ENCODE data around the gene XG.
"Not testable (repeated sequence)": the region's sequence is repeated elsewhere in the genome, so short reads cannot be mapped to it uniquely, and the experiment has no call there.

XG gene, protein sequence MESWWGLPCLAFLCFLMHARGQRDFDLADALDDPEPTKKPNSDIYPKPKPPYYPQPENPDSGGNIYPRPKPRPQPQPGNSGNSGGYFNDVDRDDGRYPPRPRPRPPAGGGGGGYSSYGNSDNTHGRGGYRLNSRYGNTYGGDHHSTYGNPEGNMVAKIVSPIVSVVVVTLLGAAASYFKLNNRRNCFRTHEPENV

DNA sequence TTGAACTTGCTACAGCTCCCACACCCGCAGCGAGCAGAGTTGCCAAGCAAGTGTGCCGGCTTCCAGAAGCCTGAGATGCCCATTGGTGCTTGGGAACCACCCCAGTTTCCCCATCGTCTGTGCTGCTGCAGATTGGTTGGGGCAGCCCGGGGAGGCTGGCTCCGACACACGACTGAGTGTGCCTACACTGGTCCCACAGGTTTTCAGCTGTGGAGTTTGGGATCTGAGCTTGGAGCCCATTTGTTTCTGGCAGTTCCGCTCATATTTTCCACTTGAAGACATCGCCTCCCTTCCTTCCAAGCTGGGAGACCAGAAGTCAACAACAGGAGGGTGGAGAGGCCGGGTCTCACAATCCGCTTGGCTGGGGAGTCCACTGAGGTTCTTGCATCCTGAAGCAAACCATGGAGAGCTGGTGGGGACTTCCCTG lies at the start of gene XG:
Gene XG (plus strand): TSS at position 167 of the 427 bp plus-strand sequence. CDS start 235 bp downstream, at position 402.
- DNase-seq, result not testable (repeated sequence)

DNA sequence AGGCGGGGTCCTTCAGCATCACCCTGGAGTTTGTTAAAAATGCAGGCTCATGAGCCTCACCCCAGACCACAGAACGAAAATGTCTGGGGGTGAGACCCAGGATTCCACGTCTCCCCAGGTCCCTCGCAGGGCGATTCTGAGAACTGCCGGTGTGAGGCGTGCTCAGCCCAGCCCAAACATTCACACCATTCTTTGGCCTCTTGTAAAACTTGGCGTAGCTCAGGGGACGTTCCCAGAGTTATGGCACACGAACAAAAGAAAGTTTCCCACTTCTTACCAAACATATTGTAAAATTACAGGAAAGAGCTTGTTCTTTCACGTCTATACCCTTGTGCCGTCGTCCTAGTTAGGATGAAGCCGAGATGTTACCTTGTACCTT lies 47.9 kb upstream of the XG start:
- DNase-seq, result no peak

DNA sequence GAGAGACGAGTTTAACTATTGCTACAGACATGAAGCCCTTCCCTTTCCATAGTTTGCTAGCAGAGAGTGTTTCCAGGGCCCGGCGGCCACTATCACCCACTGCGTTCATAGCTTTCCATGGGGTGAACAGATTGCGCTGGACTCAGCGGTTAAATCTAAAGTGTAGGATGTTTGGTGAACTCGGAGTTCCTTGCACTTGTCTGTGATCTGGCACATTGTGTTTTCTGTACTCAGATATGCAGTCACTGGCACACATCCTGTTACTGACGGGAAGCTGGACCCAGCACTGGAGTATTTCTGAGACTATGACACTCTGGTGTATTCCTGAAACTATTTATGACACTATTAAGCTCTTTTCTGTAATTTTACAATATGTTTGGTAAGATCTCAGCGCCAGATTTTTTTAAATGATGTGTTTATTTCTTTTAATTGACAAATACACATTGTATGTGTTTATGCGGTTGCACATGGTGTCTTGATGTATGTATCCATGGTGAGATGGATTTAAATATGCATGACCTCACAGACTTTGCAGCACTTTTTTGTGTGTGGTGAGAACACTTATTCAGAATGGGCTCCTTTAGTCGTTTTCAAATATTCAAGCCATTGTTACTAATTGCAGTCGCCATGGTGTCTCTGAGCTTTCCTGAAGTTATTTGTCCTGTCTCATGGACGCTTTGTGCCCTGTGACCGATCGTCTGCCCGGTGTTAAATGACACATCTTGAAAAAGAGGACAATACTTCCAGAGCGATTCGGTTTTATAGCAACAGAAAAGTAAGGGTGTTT lies 46.6 kb upstream of the XG start:
- DNase-seq, result no peak

DNA sequence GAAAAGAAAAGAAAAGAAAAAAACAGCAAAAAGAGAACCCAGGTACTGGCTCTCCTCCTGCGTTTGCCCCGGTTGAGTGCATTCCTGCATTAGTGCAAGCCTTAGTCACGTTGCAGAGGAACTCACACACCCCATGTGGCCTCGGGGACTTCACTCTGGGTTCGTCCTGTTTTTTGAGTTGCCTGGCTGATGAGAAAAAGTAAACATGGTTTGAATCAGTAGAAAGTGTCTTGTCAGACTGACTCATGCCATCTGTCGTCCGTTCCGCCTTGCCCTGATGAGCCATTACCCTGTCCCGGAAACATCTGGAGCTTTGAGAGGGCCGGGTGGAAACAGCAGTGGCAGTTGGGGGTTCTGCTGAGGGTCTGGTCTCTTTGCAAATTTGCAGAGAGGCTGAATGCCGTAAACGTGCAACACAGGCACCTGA lies 44.5 kb upstream of the XG start:
- no peak for DNase-seq

DNA sequence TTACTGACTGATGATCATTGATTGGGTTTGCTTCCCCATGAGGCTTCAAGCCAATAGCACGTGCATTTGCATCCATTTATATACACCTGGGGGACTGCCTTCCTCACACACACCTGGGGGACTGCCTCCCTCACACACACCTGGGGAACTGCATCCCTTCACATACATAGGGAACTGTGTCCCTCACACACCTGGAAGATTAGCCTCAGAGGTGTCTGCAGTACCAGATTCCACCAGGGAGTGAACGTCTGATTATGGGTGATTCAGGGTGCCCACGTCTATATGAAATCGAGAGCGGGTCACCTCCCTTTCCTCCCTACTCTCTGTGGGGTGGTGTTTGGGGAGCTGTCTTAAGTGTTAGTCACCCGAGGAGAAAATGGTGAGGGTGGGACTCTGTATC lies 43.8 kb upstream of the XG start:
- no peak for DNase-seq

DNA sequence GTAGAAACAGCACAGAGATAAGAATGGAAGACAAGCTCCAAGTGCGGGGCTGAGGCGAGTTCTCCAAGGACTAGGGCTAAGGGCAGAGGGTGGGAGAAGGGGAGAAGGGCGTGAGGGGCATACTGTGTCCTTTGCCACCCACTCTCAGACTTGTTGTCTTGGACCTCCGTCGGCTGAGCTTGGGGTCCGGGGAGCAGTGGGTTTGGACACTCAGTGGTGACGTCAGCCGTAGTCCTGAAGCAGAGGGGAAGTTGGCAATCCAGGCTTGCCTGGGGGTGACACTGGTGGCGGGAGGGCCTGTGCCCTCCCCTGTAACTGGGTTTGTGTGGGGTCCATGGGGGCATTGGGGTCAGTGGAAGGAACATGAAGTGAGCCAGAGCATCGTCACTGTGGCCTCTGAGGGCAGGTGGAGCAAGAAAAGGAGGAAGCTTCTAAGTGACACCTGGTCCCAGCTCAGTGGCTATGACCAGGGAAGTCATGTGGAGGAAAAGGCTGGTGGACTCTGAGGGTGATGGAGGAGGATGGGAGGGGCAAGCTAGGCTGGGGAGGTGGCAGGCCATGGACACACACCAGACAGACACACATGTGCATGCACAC lies 43.1 kb upstream of the XG start:
- DNase-seq, result no peak

GRCh38 chrX:2709556-2709955 lies 42.3 kb upstream of the XG start:
- DNase-seq, result no peak

GRCh38 chrX:2710041-2710840 lies 41.6 kb upstream of the XG start:
- no peak for DNase-seq

DNA sequence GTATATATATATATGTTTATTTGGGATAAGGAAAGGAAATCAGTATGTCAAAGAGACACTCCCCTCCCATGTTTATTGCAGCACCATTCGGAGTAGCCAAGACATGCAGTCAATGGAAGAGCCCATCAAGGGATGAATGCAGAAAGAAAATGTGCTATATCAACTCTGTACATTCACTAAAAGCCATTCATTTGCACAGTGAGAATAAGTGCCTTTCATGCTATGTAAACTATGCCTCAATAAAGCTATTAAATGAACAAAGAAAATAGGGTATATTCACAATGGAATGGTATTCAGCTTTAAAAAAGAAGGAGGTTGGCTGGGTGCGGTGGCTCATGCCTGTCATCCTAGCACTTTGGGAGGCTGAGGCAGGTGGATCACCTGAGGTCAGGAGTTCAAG lies 40.4 kb upstream of the XG start:
- no peak for DNase-seq

DNA sequence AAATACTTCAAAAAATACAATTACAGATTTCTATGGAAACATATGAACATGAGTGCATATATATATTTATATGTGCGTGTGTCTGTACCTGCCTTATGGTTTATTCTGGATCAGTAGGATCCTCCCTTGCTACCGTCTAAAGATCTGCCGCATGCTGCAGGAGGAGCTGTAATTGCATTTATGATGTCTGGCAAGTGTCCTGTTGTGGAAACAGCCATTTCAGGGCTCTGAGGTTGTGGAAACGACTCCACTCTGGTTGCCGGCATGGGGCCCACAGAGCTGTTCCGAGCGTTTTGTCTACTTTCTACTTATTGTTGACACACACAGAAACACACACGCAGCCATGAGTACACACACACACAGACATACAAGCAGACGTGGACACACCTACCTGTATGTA lies 39.4 kb upstream of the XG start:
- no peak for DNase-seq

DNA sequence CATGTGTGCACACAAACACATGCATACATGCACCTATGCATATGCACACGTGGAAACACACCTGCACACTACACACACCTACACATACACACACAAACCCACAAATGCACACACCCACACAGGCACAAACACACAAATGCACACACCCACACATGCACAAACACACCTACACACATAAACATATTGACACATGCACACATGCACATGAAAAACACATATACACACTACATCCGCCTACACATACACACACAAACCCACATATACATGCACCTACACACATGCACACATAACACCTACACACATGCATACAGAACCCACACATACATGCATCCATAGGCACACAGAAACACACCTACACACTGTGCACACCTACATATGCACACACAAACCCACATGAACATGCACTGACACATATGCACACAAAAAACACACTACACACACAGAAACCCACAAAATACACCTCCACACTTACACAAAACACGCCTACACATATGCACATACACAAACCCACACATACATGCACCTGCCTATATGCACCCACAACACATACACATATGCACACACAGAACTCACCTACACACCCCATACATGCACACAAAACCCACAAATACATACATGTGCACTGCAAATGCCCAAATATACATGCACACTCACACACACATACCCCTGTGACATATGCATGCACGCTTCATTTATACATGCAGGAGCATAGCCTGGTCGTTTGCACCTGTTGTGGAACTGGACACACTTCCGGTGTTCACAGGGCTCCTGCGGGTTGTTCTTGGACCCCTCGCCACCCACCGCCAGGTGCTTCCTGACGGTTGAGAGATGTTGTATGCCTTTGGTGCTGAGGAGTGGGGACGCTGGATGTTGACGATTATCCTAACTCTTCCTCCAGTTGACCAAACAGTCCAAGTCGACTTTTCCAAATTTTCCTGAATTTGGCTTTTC lies 38.7 kb upstream of the XG start:
- DNase-seq, result no peak

GRCh38 chrX:2714551-2714950 lies 37.3 kb upstream of the XG start:
- no peak for DNase-seq

DNA sequence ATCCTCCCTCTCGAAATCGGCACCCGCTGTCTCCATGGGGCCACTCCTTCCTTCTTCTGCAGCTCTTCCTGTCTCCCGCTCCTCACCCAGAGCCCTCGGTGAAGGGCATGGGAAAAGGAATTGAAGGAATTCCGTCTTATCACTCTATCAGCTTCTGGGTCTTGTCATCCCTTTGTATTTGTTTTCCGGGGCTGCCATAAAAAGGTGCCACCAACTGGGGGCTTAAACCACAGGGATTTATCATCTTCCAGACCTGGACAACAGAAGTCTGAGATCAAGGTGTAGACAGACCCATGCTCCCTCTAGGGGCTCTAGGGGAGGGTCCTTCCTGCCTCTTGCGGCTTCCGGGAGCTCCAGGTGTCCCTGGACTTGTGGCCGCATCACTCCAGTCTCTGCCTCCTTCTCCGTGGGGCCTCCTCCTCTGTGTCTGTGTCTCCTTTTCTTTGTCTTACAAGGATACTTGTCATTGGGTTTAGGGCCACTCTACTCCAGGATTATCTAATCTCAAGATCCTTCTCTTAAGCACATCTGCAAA lies 36.7 kb upstream of the XG start:
- DNase-seq, result no peak

GRCh38 chrX:2717312-2717711 lies 34.5 kb upstream of the XG start:
- DNase-seq, result no peak

- no peak for DNase-seq
These were observed 33.0 kb upstream of the XG start for GRCh38 chrX:2718821-2719220.

- no peak for DNase-seq
These were observed 31.9 kb upstream of the XG start for GRCh38 chrX:2719774-2720447.

- no peak for DNase-seq
These were observed 28.5 kb upstream of the XG start for GRCh38 chrX:2723286-2723879.

GRCh38 chrX:2727264-2727663 lies 24.6 kb upstream of the XG start:
- DNase-seq, result not testable (repeated sequence)

GRCh38 chrX:2732076-2732475 lies 19.8 kb upstream of the XG start:
- no peak for DNase-seq

DNA sequence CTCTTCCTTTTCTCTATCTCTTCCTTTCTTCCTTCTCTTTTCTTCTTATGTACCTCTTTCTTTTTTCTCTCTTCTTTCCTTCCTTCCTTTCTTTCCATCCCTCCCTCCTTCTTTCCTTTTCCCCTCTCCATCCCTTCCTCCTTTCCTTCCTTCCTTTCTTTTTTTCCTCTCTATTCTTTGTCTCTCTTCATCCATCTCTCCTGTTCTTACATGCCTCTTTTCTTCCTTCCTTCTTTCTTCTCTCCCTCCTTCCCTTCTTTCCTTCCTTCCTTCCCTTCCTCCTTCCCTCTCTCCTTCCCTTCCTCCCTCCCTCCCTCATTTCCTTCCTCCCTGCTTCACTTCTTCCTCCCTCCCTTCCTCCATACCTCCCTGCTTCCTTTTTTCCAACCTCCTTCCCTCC lies 19.2 kb upstream of the XG start:
- DNase-seq, result no peak

DNA sequence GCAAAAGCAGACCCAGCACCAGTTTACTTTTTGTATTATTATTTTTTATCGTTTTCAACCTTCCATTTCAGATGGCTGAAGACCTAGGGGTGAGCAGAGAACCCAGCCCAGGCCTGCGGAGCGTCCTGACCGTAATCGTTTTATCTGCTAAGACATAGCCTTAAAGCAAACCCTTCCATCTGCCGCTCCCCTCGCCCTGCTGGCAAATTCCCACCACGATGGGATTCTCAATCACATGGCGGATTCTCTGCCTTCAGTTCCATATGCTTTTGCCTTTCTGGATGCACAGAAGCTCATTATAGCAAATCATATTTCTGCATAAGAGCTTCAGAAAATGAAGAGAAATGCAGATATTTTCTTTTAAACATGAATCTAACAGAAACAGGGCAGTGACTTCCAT lies 18.6 kb upstream of the XG start:
- DNase-seq, result no peak

Data from NCI-H2081 (cell line).